PC-9 (cell line): ENCODE results near the gene MAPKAP1. TPM values are rescaled to one million over a fixed set of nuclear protein-coding genes. Genes with fewer than 3 reads are reported as not detected.

Experiments used
- BruUV-seq: library from RNA; stranded (reverse); fragments of 400-500 nt; replicated peaks from 2 replicates; lab custom pipeline; 2021; lab: Mats Ljungman, UMichigan
- CTCF ChIA-PET: fragments of 300-600 bp; sonication (Branson Sonifier 250); formaldehyde crosslinking; loops from one replicate; lab custom pipeline; 2022; ENCODE audit warnings: antibody characterized with exemption; lab: Charles Lee
- POLR2A ChIA-PET: fragments of 300-600 bp; sonication (Branson Sonifier 250); formaldehyde crosslinking; loops from one replicate; lab custom pipeline; 2022; ENCODE audit warnings: antibody characterized with exemption; ENCODE audit not compliant: unreplicated experiment; lab: Charles Lee
- DNase-seq, 2 experiments: peaks; one replicate each; pipeline versions ENCODE4 v3.0.0 to v3.0.0-alpha.2; 2015 to 2022; ENCODE audit warnings: mixed read lengths in 1 of 2
- H2AFZ ChIP-seq: fragments of 200-600 bp; sonication (generic); 2 replicates; pipeline ENCODE4 v1.8.1; 2017; ENCODE audit warnings: antibody characterized with exemption
- H3F3A ChIP-seq: fragments of 200-600 bp; sonication (generic); 2 replicates; pipeline ENCODE4 v1.8.1; 2017; ENCODE audit warnings: antibody characterized with exemption, mild to moderate bottlenecking, low read depth; ENCODE audit not compliant: insufficient read depth
- H3K27ac ChIP-seq: fragments of 200-600 bp; sonication (generic); 2 replicates; pipeline ENCODE4 v1.6.1; 2016; ENCODE audit warnings: mixed run types
- H3K27me3 ChIP-seq: fragments of 200-600 bp; sonication (generic); 2 replicates; pipeline ENCODE4 v1.6.1; 2016; ENCODE audit warnings: low read depth, mixed run types; ENCODE audit not compliant: insufficient read depth
- H3K36me3 ChIP-seq: fragments of 200-600 bp; sonication (generic); 2 replicates; pipeline ENCODE4 v1.6.1; 2016; ENCODE audit warnings: low read depth, mixed run types
- H3K4me1 ChIP-seq: fragments of 200-600 bp; sonication (generic); replicated peaks from 2 replicates; pipeline ENCODE4 v1.6.1; 2016; ENCODE audit warnings: mixed run types; ENCODE audit not compliant: insufficient read depth
- H3K4me2 ChIP-seq: fragments of 200-600 bp; sonication (generic); 2 replicates; pipeline ENCODE4 v1.6.1; 2017; ENCODE audit warnings: mixed run types
- H3K4me3 ChIP-seq: fragments of 200-600 bp; sonication (generic); 2 replicates; pipeline ENCODE4 v1.6.1; 2016; ENCODE audit warnings: mixed run types
- H3K79me2 ChIP-seq: fragments of 200-600 bp; sonication (generic); 2 replicates; pipeline ENCODE4 v1.6.1; 2017; ENCODE audit warnings: low read depth, mixed run types
- H3K9me2 ChIP-seq: fragments of 200-600 bp; sonication (generic); 2 replicates; pipeline ENCODE4 v1.8.1; 2017; ENCODE audit warnings: mild to moderate bottlenecking; ENCODE audit not compliant: insufficient read depth
- H3K9me3 ChIP-seq: fragments of 200-600 bp; sonication (generic); 2 replicates; pipeline ENCODE4 v1.8.1; 2016; ENCODE audit warnings: low read depth; ENCODE audit not compliant: insufficient read depth
- H4K20me1 ChIP-seq: fragments of 200-600 bp; sonication (generic); 2 replicates; pipeline ENCODE4 v1.8.1; 2017; ENCODE audit not compliant: insufficient read depth
- CTCF ChIP-seq: fragments of 200-600 bp; sonication (generic); conservative IDR thresholded peaks from 2 replicates; pipeline ENCODE4 v1.6.1; 2017; ENCODE audit warnings: mixed run types, antibody characterized with exemption, mild to moderate bottlenecking, moderate library complexity
- EZH2 ChIP-seq: fragments of 200-600 bp; sonication (generic); IDR thresholded peaks from 2 replicates; pipeline ENCODE4 v1.8.0; 2017; ENCODE audit warnings: antibody characterized with exemption, low read depth
- intact Hi-C: fragments of 100-400 bp; cut with micrococcal nuclease; formaldehyde crosslinking; loops from one replicate; pipeline ENCODE4 v1.10.0; 2022; ENCODE audit not compliant: unreplicated experiment
- total RNA-seq: library from RNA; stranded (reverse); gene quantifications from 2 replicates; pipeline ENCODE4 v1.2.3, GENCODE V29; 2021

The MAPKAP1 gene
- total RNA-seq, 1 experiment from 2014 or later = 115 TPM

GRCh38 chr9:125428902-125429467 lies 278.0 kb downstream of the MAPKAP1 start:
- no TSS peak for BruUV-seq
- Histone ChIP-seq H4K20me1 (no peaks in the 10 kb centered on the region), H3K36me3 (no peaks in the 10 kb centered on the region), H3K9me3 (no peaks in the 10 kb centered on the region), H3K4me3 (no peak overlapping the region), H3F3A (no peaks in the 10 kb centered on the region), H3K27ac (no peak overlapping the region), H2AFZ (no peak overlapping the region), H3K4me1 (no peaks in the 10 kb centered on the region), H3K9me2 (no peaks in the 10 kb centered on the region), H3K4me2 (no peak overlapping the region), H3K79me2 (no peaks in the 10 kb centered on the region), H3K27me3 (no peaks in the 10 kb centered on the region)
- no peak for DNase-seq
- POLR2A ChIA-PET = no interaction called here
- CTCF ChIA-PET = interaction anchor here (0.6 kb wide), 1 partner anchor 113 kb away, joined by 3 read pairs; no protein-coding TSS in a partner anchor
- no peak for TF ChIP-seq EZH2
- intact Hi-C loops = loop anchor here (1.0 to 10.0 kb wide), 5 partner anchors 206 to 1062 kb away; partner anchors contain the start of gene PBX3

- CTCF ChIA-PET = interaction anchor here (0.6 kb wide), 1 partner anchor 1394 kb away, joined by 10 read pairs; no protein-coding TSS in a partner anchor
- BruUV-seq = no TSS peak
- peak in 1 of 2 experiments; percentile 57 for DNase-seq
- intact Hi-C loops = loop anchor here (1.0 to 10.0 kb wide), 5 partner anchors 207 to 1063 kb away; partner anchors contain the start of gene PBX3
- H3K79me2 ChIP-seq = no peaks in the 10 kb centered on the region
- H3K9me3 ChIP-seq = no peaks in the 10 kb centered on the region
- POLR2A ChIA-PET = interaction anchor here (0.6 kb wide), 1 partner anchor 64 kb away, joined by 4 read pairs; no protein-coding TSS in a partner anchor
- H3K4me1 ChIP-seq = no peaks in the 10 kb centered on the region
- no peak overlapping the region for H3K27ac ChIP-seq
- H3K36me3 ChIP-seq = no peaks in the 10 kb centered on the region
- no peak overlapping the region for H3K4me2 ChIP-seq
- TF ChIP-seq CTCF = peak; percentile 73
- no peak for TF ChIP-seq EZH2
- no peaks in the 10 kb centered on the region for H4K20me1 ChIP-seq
- no peak overlapping the region for H3K4me3 ChIP-seq
- H3F3A ChIP-seq = no peaks in the 10 kb centered on the region
- no peak overlapping the region for H2AFZ ChIP-seq
- no peaks in the 10 kb centered on the region for H3K27me3 ChIP-seq
- H3K9me2 ChIP-seq = no peaks in the 10 kb centered on the region
These were observed 278.7 kb downstream of the MAPKAP1 start for GRCh38 chr9:125428060-125428901.

GRCh38 chr9:125427556-125427955 lies 279.5 kb downstream of the MAPKAP1 start:
- H3K27ac ChIP-seq = no peak overlapping the region
- H3K4me3 ChIP-seq = no peak overlapping the region
- no peak overlapping the region for H3K4me2 ChIP-seq
- H3K27me3 ChIP-seq = no peaks in the 10 kb centered on the region
- no peaks in the 10 kb centered on the region for H3K9me3 ChIP-seq
- no peak for DNase-seq
- no peaks in the 10 kb centered on the region for H3K4me1 ChIP-seq
- no peaks in the 10 kb centered on the region for H3F3A ChIP-seq
- no peaks in the 10 kb centered on the region for H3K36me3 ChIP-seq
- intact Hi-C loops = loop anchor here (5.0 to 10.0 kb wide), 3 partner anchors 207 to 800 kb away; partner anchors contain the start of gene PBX3
- no peaks in the 10 kb centered on the region for H4K20me1 ChIP-seq
- TF ChIP-seq CTCF (no peak), EZH2 (no peak)
- H2AFZ ChIP-seq = no peak overlapping the region
- POLR2A ChIA-PET = interaction anchor here (0.6 kb wide), 1 partner anchor 64 kb away, joined by 4 read pairs; no protein-coding TSS in a partner anchor
- CTCF ChIA-PET = no interaction called here
- no TSS peak for BruUV-seq
- H3K79me2 ChIP-seq = no peaks in the 10 kb centered on the region
- H3K9me2 ChIP-seq = no peaks in the 10 kb centered on the region
